PC-9 (cell line): ENCODE results near the gene GMPPB. TPM values are rescaled to one million over a fixed set of nuclear protein-coding genes. Genes with fewer than 3 reads are reported as not detected.

Experiments used
- BruUV-seq: library from RNA; stranded (reverse); fragments of 400-500 nt; replicated peaks from 2 replicates; lab custom pipeline; 2021; lab: Mats Ljungman, UMichigan
- CTCF ChIA-PET: fragments of 300-600 bp; sonication (Branson Sonifier 250); formaldehyde crosslinking; loops from one replicate; lab custom pipeline; 2022; ENCODE audit warnings: antibody characterized with exemption; lab: Charles Lee
- POLR2A ChIA-PET: fragments of 300-600 bp; sonication (Branson Sonifier 250); formaldehyde crosslinking; loops from one replicate; lab custom pipeline; 2022; ENCODE audit warnings: antibody characterized with exemption; ENCODE audit not compliant: unreplicated experiment; lab: Charles Lee
- DNase-seq, 2 experiments: peaks; one replicate each; pipeline versions ENCODE4 v3.0.0 to v3.0.0-alpha.2; 2015 to 2022; ENCODE audit warnings: mixed read lengths in 1 of 2
- H2AFZ ChIP-seq: fragments of 200-600 bp; sonication (generic); 2 replicates; pipeline ENCODE4 v1.8.1; 2017; ENCODE audit warnings: antibody characterized with exemption
- H3F3A ChIP-seq: fragments of 200-600 bp; sonication (generic); 2 replicates; pipeline ENCODE4 v1.8.1; 2017; ENCODE audit warnings: antibody characterized with exemption, mild to moderate bottlenecking, low read depth; ENCODE audit not compliant: insufficient read depth
- H3K27ac ChIP-seq: fragments of 200-600 bp; sonication (generic); 2 replicates; pipeline ENCODE4 v1.6.1; 2016; ENCODE audit warnings: mixed run types
- H3K27me3 ChIP-seq: fragments of 200-600 bp; sonication (generic); 2 replicates; pipeline ENCODE4 v1.6.1; 2016; ENCODE audit warnings: low read depth, mixed run types; ENCODE audit not compliant: insufficient read depth
- H3K36me3 ChIP-seq: fragments of 200-600 bp; sonication (generic); 2 replicates; pipeline ENCODE4 v1.6.1; 2016; ENCODE audit warnings: low read depth, mixed run types
- H3K4me1 ChIP-seq: fragments of 200-600 bp; sonication (generic); replicated peaks from 2 replicates; pipeline ENCODE4 v1.6.1; 2016; ENCODE audit warnings: mixed run types; ENCODE audit not compliant: insufficient read depth
- H3K4me2 ChIP-seq: fragments of 200-600 bp; sonication (generic); 2 replicates; pipeline ENCODE4 v1.6.1; 2017; ENCODE audit warnings: mixed run types
- H3K4me3 ChIP-seq: fragments of 200-600 bp; sonication (generic); 2 replicates; pipeline ENCODE4 v1.6.1; 2016; ENCODE audit warnings: mixed run types
- H3K79me2 ChIP-seq: fragments of 200-600 bp; sonication (generic); 2 replicates; pipeline ENCODE4 v1.6.1; 2017; ENCODE audit warnings: low read depth, mixed run types
- H3K9me2 ChIP-seq: fragments of 200-600 bp; sonication (generic); 2 replicates; pipeline ENCODE4 v1.8.1; 2017; ENCODE audit warnings: mild to moderate bottlenecking; ENCODE audit not compliant: insufficient read depth
- H3K9me3 ChIP-seq: fragments of 200-600 bp; sonication (generic); 2 replicates; pipeline ENCODE4 v1.8.1; 2016; ENCODE audit warnings: low read depth; ENCODE audit not compliant: insufficient read depth
- H4K20me1 ChIP-seq: fragments of 200-600 bp; sonication (generic); 2 replicates; pipeline ENCODE4 v1.8.1; 2017; ENCODE audit not compliant: insufficient read depth
- EZH2 ChIP-seq: fragments of 200-600 bp; sonication (generic); IDR thresholded peaks from 2 replicates; pipeline ENCODE4 v1.8.0; 2017; ENCODE audit warnings: antibody characterized with exemption, low read depth
- intact Hi-C: fragments of 100-400 bp; cut with micrococcal nuclease; formaldehyde crosslinking; loops from one replicate; pipeline ENCODE4 v1.10.0; 2022; ENCODE audit not compliant: unreplicated experiment
- total RNA-seq: library from RNA; stranded (reverse); gene quantifications from 2 replicates; pipeline ENCODE4 v1.2.3, GENCODE V29; 2021
- TF ChIP-seq, protein P1 (sequence below): fragments of 200-600 bp; sonication (generic); conservative IDR thresholded peaks from 2 replicates; pipeline ENCODE4 v1.6.1; 2017; ENCODE audit warnings: mixed run types, antibody characterized with exemption, mild to moderate bottlenecking, moderate library complexity

The GMPPB gene
- total RNA-seq, 1 experiment from 2014 or later = 20.4 TPM

DNA sequence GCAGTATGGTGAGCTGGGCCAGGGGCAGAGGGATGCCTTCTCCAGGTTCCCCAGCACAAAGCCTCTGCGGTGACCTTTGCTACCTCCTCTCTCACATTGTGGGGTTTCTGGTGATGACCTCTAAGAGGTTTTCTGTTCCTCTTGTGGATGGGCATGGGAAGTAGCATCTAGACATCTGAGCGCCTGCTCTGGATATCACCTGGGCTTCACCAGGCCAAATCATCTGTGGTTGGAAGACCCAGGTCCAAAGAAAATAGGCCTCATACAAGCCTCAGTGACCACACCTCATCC is 42.6 kb downstream of the GMPPB start:
- POLR2A ChIA-PET = no interaction called here
- CTCF ChIA-PET = no interaction called here
- Histone ChIP-seq H3K36me3 (no peaks in the 10 kb centered on the region; the same call in 1 of the 2 replicates), H3K79me2 (no peaks in the 10 kb centered on the region), H2AFZ (no peak overlapping the region), H3F3A (no peaks in the 10 kb centered on the region), H3K27me3 (no peaks in the 10 kb centered on the region), H3K4me1 (no peaks in the 10 kb centered on the region), H4K20me1 (no peaks in the 10 kb centered on the region), H3K9me3 (no peaks in the 10 kb centered on the region), H3K4me2 (no peak overlapping the region), H3K4me3 (no peak overlapping the region), H3K27ac (no peak overlapping the region), H3K9me2 (no peaks in the 10 kb centered on the region)
- DNase-seq = no peak
- no TSS peak for BruUV-seq
- TF ChIP-seq EZH2 = no peak
- TF ChIP-seq, protein P1, sequence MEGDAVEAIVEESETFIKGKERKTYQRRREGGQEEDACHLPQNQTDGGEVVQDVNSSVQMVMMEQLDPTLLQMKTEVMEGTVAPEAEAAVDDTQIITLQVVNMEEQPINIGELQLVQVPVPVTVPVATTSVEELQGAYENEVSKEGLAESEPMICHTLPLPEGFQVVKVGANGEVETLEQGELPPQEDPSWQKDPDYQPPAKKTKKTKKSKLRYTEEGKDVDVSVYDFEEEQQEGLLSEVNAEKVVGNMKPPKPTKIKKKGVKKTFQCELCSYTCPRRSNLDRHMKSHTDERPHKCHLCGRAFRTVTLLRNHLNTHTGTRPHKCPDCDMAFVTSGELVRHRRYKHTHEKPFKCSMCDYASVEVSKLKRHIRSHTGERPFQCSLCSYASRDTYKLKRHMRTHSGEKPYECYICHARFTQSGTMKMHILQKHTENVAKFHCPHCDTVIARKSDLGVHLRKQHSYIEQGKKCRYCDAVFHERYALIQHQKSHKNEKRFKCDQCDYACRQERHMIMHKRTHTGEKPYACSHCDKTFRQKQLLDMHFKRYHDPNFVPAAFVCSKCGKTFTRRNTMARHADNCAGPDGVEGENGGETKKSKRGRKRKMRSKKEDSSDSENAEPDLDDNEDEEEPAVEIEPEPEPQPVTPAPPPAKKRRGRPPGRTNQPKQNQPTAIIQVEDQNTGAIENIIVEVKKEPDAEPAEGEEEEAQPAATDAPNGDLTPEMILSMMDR = no peak
- intact Hi-C loops = no loop called here

DNA sequence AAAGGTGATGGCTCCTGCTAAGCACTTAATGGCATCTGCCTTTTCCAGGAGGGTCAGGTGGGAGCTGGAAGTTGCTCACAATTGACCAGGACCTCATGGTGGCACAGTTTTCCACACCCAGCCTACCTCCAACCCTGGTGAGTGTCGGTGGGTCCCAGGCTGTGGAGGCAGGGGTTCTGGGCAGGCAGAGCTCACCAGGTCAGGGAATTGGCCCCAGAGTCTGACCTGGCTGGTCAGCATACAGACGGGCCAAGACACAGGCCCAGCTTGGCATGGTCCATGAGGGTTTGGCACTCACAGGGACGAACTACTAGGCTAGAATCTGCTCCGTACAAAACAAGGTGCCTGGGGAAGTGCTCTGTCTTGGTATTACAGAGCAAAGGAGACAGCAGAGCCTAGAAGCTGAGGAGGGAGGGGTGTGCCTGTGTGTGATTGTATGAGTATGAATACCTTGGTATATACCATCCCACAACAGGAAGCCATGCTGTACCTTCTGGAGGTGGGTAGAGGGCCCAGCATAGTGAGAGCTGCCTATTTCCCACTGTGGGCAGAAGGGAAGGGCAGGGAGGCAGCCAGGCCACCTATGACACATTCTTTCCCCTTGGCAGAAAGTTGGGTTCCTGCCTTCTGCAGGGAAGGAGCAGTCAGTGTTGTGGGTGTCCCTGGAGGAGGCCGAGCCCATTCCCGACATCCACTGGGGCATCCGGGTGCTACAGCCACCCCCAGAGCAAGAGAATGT is 43.1 kb downstream of the GMPPB start:
- ChIA-PET POLR2A (no interaction called here), CTCF (no interaction called here)
- H3K79me2 ChIP-seq = peaks cover under 1% of the 10 kb centered on the region; the same call in 1 of the 2 replicates
- no peak overlapping the region for H3K4me3 ChIP-seq
- H3K27me3 ChIP-seq = no peaks in the 10 kb centered on the region
- H3K27ac ChIP-seq = no peak overlapping the region
- H4K20me1 ChIP-seq = no peaks in the 10 kb centered on the region
- no peaks in the 10 kb centered on the region for H3K9me3 ChIP-seq
- no peaks in the 10 kb centered on the region for H3K9me2 ChIP-seq
- no peak for DNase-seq
- no peak overlapping the region for H2AFZ ChIP-seq
- intact Hi-C loops = no loop called here
- H3F3A ChIP-seq = no peaks in the 10 kb centered on the region
- no peaks in the 10 kb centered on the region for H3K4me1 ChIP-seq
- BruUV-seq = no TSS peak
- no peaks in the 10 kb centered on the region; the same call in 1 of the 2 replicates for H3K36me3 ChIP-seq
- no peak overlapping the region for H3K4me2 ChIP-seq
- no peak for TF ChIP-seq EZH2

DNA sequence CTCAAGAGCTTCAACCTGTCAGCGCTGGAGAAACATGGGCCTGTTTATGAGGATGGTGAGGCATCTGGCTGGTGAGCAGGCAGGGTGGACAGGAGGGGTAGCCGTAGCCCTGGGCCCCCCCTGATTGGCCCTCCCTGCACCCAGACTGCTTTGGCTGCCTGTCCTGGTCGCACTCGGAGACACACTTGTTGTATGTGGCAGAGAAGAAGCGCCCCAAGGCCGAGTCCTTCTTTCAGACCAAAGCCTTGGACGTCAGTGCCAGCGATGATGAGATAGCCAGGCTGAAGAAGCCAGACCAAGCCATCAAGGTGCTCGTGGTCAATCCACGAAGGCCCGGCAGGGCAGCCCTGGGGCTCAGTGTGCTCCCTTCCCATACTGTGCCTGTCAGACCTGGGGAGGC is 47.8 kb downstream of the GMPPB start:
- Histone ChIP-seq H3K4me3 (no peak overlapping the region), H3K79me2 (peaks cover 21% of the 10 kb centered on the region; the same call in 1 of the 2 replicates), H4K20me1 (peaks cover 6% of the 10 kb centered on the region; the same call in 1 of the 2 replicates), H2AFZ (no peak overlapping the region), H3K9me2 (no peaks in the 10 kb centered on the region), H3K36me3 (no peaks in the 10 kb centered on the region; the same call in 1 of the 2 replicates), H3K9me3 (no peaks in the 10 kb centered on the region), H3K4me1 (peaks cover 14% of the 10 kb centered on the region), H3F3A (peaks cover 8% of the 10 kb centered on the region; the same call in 1 of the 2 replicates), H3K4me2 (no peak overlapping the region), H3K27me3 (no peaks in the 10 kb centered on the region), H3K27ac (no peak overlapping the region)
- intact Hi-C loops = no loop called here
- ChIA-PET POLR2A (no interaction called here), CTCF (interaction anchor here (0.6 kb wide), 1 partner anchor 505 kb away, joined by 3 read pairs; no protein-coding TSS in a partner anchor)
- no peak for DNase-seq
- TF ChIP-seq, protein P1 = no peak
- TF ChIP-seq EZH2 = no peak
- BruUV-seq = TSS peak; percentile 15
